Neutrophil (primary cell): ENCODE data around the gene TMSB4X.

ENCODE experiments used
- H3K27ac ChIP-seq: fragments of 200-600 bp; sonication (generic); 2 replicates; pipeline ENCODE4 v1.5.1; 2016; ENCODE audit warnings: mild to moderate bottlenecking, moderate library complexity
- H3K27me3 ChIP-seq: fragments of 200-600 bp; sonication (generic); 2 replicates; pipeline ENCODE4 v1.6.0; 2016; ENCODE audit warnings: mild to moderate bottlenecking
- H3K36me3 ChIP-seq: fragments of 200-600 bp; sonication (generic); 2 replicates; pipeline ENCODE4 v1.5.1; 2017
- H3K4me1 ChIP-seq, 2 experiments: fragments of 200-600 bp in 1 of 2; sonication (generic) in 1 of 2; 1 replicate in 1 of 2; 2 replicates in 1 of 2; pipeline versions ENCODE4 v1.5.1 to v1.6.1; 2013 to 2016; ENCODE audit warnings: low read depth in 1 of 2, low read length in 1 of 2, mild to moderate bottlenecking in 1 of 2, moderate library complexity in 1 of 2; ENCODE audit not compliant: control insufficient read depth in 1 of 2, insufficient read depth in 1 of 2
- H3K4me3 ChIP-seq, 2 experiments: fragments of 200-600 bp in 1 of 2; sonication (generic) in 1 of 2; 1 replicate in 1 of 2; 2 replicates in 1 of 2; pipeline ENCODE4 v1.5.1; 2013 to 2016; ENCODE audit warnings: low read depth in 1 of 2, low read length in 1 of 2, mild to moderate bottlenecking in 1 of 2, moderate library complexity in 1 of 2
- H3K9me3 ChIP-seq: fragments of 200-600 bp; sonication (generic); 2 replicates; pipeline ENCODE4 v1.5.1; 2016
- CTCF ChIP-seq: fragments of 200-600 bp; sonication (generic); IDR thresholded peaks from 2 replicates; pipeline ENCODE4 v1.5.1; 2016; ENCODE audit warnings: antibody characterized with exemption

The TMSB4X gene

GRCh38 chrX:12951595-12951975, 23.3 kb upstream of the TMSB4X start:
- Histone ChIP-seq H3K27me3 (no peaks in the 10 kb centered on the region), H3K27ac (peak overlapping the region; percentile 95), H3K4me3 (peak overlapping the region; percentile 51 to 56), H3K4me1 (peaks cover 76 to 98% of the 10 kb centered on the region in 2 experiments), H3K36me3 (no peaks in the 10 kb centered on the region), H3K9me3 (no peaks in the 10 kb centered on the region)
- TF ChIP-seq CTCF: no peak

- no peak for TF ChIP-seq CTCF
Observed at GRCh38 chrX:12953420-12953819, 21.5 kb upstream of the TMSB4X start.

GRCh38 chrX:12954376-12954775, 20.5 kb upstream of the TMSB4X start:
- Histone ChIP-seq H3K27ac (peak overlapping the region; percentile 99), H3K4me1 (peaks cover 65 to 94% of the 10 kb centered on the region in 2 experiments), H3K27me3 (no peaks in the 10 kb centered on the region), H3K4me3 (peak overlapping the region; percentile 64 to 77), H3K36me3 (no peaks in the 10 kb centered on the region), H3K9me3 (no peaks in the 10 kb centered on the region)
- TF ChIP-seq CTCF: no peak

More at GRCh38 chrX:12953420-12953819, 21.5 kb upstream of the TMSB4X start:
- Histone ChIP-seq H3K4me1 (peaks cover 70 to 98% of the 10 kb centered on the region in 2 experiments), H3K36me3 (no peaks in the 10 kb centered on the region), H3K27ac (peak overlapping the region; percentile 95), H3K9me3 (no peaks in the 10 kb centered on the region), H3K4me3 (no peak overlapping the region), H3K27me3 (no peaks in the 10 kb centered on the region)

- no peaks in the 10 kb centered on the region for H3K27me3 ChIP-seq
- no peaks in the 10 kb centered on the region for H3K36me3 ChIP-seq
- peaks cover 59 to 88% of the 10 kb centered on the region in 2 experiments for H3K4me1 ChIP-seq
- peak overlapping the region; percentile 99 for H3K27ac ChIP-seq
- peak overlapping the region; percentile 64 to 77 for H3K4me3 ChIP-seq
- no peak for TF ChIP-seq CTCF
- no peaks in the 10 kb centered on the region for H3K9me3 ChIP-seq
Observed at GRCh38 chrX:12954981-12955380, 19.9 kb upstream of the TMSB4X start.

- peak overlapping the region; percentile 99 for H3K27ac ChIP-seq
- no peaks in the 10 kb centered on the region for H3K27me3 ChIP-seq
- peaks cover 53 to 81% of the 10 kb centered on the region in 2 experiments for H3K4me1 ChIP-seq
- H3K4me3 ChIP-seq: peak overlapping the region; percentile 64 to 77
- H3K9me3 ChIP-seq: no peaks in the 10 kb centered on the region
- H3K36me3 ChIP-seq: no peaks in the 10 kb centered on the region
- peak; percentile 0 for TF ChIP-seq CTCF
Observed at GRCh38 chrX:12955882-12956703, 18.8 kb upstream of the TMSB4X start.
